GM18508 (cell line): ENCODE measurements around the gene KDM4C.
"Not testable (repeated sequence)": the region's sequence is repeated elsewhere in the genome, so short reads cannot be mapped to it uniquely, and the experiment has no call there.

ENCODE experiments used
- ATAC-seq: cut with Tn5 transposase; IDR thresholded peaks from one replicate; pipeline ENCODE4 v1.9.1; 2021; ENCODE audit warnings: moderate number of reproducible peaks; ENCODE audit not compliant: insufficient read depth, unreplicated experiment

KDM4C gene

DNA sequence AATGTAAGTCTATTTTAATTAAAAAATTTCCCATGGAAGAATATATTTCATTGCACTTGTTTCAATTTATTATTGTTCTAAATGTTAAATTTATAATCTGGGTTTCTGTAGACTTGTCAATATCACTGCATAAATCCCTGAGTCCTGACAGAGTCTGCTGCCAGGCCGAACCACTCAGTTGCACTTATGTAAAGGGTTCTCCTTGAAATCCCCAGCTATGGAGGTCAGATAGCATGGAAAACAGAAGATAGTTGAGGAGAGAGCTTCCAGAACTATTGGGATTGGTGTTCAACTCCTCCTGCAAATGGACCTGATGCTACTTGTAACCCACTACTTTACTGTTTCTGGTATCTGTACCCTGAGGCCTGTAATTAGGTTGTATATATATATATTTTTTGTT, 37.2 kb downstream of the KDM4C start:
- no peak for ATAC-seq

DNA sequence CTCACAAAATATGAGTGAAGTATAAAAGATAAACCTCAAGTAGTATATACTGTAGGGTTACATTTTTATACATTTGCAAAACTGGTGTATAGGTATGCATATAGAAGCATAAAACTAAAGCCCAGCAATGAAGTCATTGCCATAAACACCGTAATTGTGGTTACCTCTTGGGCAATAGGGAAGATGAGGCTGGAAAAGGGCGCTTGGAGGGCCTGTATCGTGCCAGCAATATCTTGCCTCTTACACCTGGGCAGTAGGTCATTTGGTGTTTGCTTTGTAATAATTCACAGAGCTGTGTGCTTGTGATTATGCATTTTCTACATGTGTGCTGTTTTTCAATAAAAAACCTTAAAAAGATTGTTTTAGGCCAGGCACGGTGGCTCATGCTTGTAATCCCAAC, 45.2 kb downstream of the KDM4C start:
- no peak for ATAC-seq

DNA sequence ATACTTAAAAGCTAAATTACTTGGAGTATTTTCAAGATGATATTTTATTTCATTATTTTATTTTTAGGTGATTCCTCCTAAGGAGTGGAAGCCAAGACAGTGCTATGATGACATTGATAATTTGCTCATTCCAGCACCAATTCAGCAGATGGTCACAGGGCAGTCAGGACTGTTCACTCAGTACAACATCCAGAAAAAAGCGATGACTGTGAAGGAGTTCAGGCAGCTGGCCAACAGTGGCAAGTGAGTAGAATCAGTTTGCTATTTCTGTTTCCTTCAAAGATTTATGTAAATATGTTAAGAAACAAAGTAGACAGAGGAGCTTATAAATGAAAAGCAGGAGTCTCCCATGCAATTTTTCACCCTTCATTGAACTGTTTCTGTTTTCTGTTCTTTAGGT, 47.8 kb downstream of the KDM4C start:
- no peak for ATAC-seq

DNA sequence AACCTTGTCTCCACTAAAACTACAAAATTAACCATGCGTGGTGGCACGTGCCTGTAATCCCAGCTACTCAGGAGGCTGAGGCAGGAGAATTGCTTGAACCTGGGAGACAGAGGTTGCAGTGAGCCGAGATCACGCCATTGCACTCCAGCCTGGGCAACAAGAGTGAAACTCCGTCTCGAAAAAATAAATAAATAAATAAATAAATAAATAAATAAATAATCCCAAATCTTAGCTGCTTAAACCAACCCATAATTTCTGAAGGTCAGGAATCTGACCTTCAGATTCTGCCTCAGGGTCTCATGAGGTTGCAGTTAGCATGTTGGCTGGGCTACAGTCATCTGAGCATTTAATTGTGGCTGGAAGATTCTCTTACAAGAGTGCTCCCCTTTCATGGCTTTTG, 48.5 kb downstream of the KDM4C start:
- not testable (repeated sequence) for ATAC-seq

DNA sequence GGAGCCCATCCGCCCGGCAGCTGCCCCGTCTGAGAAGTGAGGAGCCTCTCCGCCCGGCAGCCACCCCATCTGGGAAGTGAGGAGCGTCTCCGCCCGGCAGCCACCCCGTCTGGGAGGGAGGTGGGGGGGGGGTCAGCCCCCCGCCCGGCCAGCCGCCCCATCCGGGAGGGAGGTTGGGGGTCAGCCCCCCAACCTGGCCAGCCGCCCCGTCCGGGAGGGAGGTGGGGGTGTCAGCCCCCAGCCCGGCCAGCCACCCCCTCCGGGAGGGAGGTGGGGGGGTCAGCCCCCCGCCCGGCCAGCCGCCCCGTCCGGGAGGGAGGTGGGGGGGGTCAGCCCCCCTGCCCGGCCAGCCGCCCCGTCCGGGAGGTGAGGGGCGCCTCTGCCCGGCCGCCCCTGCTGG, 49.9 kb downstream of the KDM4C start:
- ATAC-seq: not testable (repeated sequence)

DNA sequence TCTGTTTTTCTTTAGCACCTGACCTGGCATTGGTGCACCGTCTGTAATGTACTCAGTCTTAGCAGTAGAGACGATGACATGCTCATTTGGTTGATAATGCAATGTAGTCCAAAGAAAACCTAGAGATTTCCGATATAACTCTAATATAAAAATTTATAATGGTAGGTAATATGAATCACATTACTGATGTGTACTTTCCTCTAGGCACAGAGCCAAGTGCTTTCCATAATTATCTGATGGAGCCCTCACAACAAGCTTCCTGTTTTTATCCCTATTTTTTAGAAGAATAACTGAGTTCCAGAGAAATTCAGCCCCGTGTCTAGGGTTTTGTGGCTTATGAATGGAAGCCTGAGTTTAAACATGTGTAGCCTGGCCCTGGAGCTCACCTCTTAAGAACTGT, 53.7 kb downstream of the KDM4C start:
- no peak for ATAC-seq

DNA sequence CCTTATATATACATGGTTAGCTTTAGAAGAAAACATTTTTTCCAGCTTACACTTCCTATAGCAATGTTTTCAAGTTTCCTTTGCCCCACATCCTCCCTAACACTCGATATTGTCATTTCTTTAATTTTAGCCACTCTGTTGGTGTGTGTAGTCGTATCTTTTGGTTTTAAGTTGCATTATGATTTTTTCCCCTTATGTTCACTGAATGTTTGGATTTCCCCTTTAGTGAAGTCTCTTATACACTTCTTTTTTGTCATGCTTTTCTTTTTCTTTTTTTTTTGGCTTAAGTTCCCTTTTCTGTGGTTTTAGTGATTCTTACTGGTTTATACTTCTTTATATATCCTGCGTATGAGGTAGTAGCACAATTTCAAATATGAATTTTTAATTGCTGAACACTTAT, 58.8 kb downstream of the KDM4C start:
- ATAC-seq: no peak

DNA sequence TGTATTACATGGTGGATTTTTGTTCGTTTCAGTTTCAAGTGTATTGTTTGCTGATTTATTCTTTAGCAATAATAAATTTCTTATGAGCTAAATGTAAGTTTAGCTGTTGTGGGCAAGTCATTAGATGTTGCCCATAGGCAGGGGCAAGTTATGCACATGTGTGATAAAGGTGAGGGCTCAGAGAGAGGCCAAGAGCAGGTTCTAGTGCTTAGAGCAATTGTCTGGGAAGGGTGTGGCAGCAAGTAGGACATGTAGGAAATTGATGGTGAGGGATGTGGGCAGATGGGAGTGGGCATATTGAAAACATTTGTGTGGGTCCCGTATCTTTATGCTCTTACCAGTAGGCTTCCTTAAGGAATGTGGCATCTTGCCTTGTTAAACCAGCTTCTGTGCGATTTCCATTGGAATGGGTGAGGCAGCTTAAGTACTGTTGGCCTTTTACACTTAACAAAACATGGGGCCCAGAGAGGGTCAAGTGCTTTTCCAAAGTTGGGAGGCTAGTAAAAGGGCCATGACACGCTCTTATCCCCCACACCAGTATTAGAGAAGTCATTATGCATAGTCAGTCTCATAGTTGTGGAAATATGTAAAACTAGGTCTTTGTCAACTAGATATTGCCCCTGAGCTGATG, 60.6 kb downstream of the KDM4C start:
- ATAC-seq: no peak

DNA sequence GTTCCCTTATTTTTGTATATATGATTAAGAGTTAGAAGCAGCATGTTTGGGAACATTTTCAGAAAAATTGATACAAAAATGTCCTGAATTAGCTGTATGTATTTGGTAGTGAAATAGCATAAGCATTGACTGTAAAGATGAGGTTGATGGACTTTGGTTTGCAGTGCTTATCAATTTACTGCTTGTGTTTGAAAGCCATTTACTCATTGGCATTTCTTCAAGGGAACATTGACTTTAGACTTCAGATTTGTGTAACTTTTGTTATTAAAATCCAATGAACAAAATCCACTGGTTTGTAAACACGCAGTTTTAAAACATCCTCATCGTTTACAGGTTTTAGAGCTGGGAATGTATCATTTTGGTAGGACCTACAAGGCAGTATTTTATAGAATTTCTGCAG, 61.3 kb downstream of the KDM4C start:
- no peak for ATAC-seq

DNA sequence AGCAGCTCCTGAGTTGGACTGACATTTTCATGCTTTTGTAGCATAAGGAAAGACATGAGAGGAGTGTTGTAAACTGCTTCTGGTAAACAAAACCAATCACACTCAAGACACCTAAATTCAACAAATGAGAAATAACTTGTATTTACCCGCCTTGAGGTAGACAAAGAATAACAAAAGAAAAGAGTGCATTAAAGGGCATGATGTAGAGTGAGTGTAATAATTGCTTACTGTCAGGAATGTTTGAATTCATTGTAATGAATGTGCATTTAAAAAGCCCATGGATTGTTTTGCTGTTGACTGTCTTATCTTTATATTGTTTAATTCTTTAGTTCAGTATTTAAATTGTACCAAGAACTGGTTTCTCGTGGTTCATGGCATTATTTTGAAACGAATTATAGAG, 61.8 kb downstream of the KDM4C start:
- ATAC-seq: no peak

DNA sequence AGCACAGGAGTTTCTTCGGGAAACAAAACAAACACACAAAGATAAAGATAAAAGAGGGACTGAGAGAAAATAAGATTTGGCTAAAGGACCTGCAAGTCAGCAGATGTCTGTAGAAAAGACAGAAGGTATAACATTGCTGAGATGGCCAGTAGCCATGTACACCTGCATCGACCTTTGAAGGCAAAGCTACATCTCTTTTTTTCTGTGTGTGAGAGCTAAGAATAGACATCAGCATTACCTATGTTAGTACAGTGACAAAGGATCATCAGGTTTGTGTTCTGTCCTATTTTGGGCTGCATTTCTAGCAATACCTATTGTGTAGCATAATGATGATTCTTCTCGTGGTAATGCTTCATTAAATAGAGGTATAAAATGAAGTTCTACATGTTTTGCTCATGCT, 64.9 kb downstream of the KDM4C start:
- ATAC-seq: no peak

DNA sequence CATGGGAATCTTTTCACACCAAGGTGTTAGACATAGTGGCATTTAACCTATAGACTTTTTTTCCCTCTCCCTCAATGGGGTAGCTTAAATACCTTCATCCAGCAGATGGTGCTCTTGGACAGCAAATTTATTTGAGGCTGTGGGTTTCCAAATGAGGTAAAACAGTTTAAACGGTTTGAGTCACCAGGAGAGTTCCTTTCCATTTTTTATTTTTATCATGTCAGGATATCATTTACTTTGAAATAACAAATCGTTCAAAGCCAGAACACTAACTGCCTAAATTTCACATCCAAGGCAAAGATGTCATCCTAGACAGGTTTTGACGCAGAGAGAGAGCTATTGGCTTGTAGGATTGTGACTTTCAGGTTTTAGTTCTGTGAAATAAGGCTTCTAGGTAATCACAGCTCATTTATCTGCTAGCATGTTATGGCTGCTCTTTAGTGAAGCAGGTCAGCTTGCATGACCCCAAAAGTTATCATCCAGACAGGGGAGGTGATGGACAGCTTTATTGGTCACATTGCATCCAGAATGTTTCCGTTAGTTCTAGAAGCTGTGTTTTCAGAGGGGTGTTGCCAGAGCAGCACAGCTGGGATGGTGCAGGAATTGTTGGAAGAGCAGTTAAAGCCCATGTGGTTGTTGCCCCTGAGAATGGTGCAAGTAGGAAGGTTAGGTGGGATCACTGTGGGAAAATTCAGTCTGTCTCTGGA, 69.8 kb downstream of the KDM4C start:
- ATAC-seq: no peak

DNA sequence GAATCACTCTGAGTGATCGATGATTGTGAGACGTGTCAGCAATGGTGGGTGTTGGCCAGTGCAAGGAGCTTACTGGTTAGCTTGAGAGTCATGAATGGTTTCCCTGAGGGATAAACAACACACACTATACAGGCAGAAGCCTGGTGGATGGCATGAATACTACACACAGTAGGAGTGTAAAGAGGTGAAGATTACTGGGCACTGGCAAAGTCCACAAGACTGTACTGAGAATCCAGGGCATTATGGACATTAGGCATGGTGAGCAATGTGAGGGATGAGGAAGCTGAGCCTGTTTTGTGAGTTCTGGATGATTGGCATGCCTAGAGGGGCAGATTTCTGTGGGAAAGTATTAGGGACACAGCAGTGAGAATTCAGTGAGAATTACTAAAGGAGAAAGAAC, 71.3 kb downstream of the KDM4C start:
- no peak for ATAC-seq

DNA sequence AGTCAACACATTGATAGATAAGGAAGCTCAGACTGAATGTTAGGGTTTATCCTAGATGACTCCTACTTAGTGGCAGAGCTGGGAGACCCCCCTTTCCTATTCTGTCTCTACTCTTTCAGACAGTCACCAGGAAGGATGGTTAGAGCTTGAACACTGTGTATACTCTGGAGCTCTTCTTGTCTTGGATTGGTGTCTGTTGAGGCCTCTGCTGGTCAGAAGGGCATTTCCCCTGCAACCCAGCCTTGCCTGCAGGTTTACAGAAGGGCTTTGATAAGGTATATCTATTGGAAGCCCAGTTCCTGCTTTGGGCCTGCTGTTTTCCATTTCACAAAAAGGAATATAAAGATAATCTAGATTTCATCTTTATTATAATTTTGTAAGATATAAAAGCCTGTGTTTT, 71.8 kb downstream of the KDM4C start:
- ATAC-seq: no peak

DNA sequence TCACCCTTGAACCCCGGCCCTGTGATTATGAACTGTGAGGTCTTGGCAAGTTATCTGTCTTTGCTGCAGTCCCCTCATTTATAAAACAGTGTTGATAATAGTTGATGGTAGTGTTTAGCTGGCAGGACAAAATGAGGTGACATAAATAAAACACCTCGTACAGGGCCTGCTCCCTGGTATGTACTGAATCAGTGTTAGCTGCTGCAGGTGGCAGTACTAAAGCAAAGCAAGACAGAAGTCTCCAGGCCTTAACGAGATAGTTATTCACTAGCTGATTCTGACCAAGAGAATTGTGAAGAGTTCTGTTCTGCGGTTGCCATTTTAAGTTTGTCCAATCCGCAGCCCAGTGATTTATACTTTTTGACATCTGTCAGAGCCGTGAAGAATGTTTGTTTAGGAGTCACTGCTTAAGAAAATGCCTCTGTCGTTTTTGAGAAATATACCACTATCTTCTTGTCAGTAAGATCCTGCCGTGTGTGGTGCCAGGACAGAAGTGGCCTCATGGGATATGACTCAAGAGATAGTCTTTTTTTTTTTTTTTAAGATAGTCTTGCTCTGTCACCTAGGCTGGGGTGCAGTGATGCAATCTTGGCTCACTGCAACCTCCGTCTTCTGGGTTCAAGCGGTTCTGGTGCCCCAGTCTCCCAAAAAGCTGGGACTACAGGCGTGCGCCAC, 75.9 kb downstream of the KDM4C start:
- no peak for ATAC-seq

DNA sequence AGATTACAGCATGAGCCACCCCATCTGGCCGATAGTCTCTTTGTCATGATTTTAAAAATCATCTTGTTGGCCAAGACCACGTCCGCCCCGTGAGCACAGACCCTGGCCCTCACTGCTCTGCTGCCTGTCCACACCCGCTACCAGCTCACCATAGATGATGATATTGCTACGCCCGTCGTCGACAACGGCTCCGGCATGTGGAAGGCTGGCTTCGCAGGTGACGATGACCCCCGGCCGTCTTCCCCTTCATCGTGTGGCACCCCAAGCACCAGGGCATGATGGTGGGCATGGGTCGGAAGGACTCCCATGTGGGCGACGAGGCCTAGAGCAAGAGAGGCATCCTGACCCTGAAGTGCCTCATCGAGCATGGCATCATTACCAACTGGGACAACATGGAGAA, 76.5 kb downstream of the KDM4C start:
- ATAC-seq: no peak

DNA sequence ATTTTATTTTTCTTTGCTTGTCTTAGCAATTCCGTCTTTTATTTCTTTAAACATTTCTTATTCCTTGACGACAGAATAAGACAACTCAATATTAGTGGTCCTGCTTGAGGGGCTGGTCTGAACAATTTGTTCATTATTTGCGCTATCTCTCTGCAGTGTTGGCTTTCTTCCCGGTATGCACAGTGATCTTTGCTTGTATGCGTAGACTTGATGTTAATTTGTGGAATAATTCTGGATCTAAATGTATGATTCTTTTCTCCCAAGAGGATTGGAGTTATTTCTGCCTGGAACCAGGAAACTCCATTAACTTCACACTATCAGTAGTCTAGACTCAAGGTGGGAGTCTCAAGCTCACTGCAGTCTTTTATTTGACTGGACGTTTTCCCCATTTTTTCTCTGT, 80.4 kb downstream of the KDM4C start:
- ATAC-seq: no peak

DNA sequence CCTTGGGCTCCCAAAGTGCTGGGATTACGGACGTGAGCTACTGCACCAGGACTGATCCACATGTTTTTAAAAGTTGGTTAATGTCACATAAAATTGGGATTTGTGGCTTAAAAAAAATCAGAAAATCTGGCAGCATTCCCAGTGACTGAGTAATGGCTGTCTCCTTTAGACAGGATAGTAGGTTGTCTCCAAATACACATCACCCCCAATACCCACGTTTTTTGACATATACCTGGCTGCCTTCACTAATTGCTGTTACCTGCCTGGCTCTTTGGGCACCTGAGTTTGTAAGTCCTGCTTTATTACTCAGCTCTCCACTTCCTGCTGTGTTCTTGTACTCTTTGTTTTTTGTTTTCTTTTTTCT, 84.8 kb downstream of the KDM4C start:
- no peak for ATAC-seq

DNA sequence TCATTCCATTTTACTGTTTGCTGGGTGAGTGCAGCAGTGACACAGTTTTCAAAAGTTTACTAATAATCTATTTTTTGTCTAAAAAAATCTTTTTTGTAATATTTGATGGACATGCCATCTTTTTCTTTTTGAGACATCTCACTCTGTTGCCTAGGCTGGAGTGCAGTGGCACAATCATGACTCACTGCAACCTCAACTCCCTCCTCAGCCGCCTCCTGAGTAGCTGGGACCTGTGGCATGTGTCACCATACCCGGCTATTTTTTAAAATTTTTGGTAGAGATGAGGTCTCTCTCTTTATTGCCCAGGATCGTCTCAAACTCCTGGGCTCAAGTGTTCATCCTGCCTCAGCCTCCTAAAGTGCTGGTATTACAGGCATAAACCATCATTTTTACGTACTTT, 86.0 kb downstream of the KDM4C start:
- no peak for ATAC-seq

DNA sequence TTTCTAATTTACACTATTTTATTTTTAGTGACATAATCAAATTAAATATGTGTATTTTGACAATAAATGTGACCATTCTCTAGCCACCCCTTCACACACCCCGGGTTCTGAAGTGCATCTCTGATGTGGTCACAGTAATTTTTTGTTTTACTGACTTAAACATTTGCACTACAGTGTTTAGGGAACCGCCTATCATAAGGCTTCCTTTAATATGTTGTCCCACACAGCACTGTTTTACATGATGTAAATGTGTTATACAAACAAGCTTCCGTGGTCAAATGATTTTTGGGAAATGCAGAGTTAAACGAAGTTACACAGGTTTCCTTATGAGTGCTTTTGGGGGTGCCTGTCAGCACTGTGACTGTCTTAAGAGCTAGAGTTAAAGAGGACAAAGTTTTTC, 86.5 kb downstream of the KDM4C start:
- ATAC-seq: no peak

DNA sequence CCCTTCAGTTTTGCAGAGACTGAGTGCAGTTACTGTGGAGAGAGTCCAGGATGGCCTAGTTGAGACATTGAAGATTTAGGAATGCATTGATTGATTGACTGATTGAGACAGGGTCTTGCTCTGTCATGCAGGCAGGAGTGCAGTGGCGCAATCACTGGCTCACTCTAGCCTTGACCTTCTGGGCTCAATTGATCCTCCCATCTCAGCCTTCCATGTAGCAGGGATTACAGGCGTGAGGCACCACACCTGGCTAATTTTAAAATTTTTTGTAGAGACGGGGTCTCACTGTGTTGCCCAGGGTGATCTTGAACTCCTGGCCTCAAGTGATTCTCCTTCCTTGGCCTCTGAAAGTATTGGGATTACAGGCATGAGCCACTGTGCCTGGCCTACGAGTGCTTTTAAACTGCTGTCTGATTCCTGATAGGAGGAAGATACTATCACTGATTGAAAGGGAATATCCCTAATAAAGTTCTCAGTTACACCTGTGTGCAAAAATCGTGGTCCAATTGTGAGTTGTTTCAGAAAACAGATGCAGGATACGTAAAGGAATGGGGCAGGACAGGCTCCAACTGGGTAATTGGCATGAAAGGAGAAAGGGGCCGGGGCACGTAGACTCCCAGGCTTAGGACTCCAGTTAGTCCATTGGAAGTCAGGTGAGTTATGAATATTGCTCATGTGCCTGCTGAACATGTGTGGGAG, 87.5 kb downstream of the KDM4C start:
- no peak for ATAC-seq
